GM12878 (cell line): ENCODE measurements around the gene ZMYND10. TPM values are rescaled to one million over a fixed set of nuclear protein-coding genes. Genes with fewer than 3 reads are reported as not detected.

ENCODE experiments used
- BHLHE40 ChIP-seq, 2 experiments: fragments of 450-650 bp in 1 of 2; IDR thresholded peaks; 2 replicates each; pipeline ENCODE4 v1.6.1; 2011 to 2017; ENCODE audit warnings: low read depth in 2 of 2, borderline replicate concordance in 1 of 2, improper control_type of control experiment in 1 of 2, low read length in 1 of 2, mild to moderate bottlenecking in 1 of 2
- CBX5 ChIP-seq: sonication (generic); IDR thresholded peaks from 2 replicates; pipeline ENCODE4 v1.6.1; 2016; ENCODE audit warnings: low read depth, moderate library complexity, mild to moderate bottlenecking, inconsistent platforms
- CEBPB ChIP-seq, 2 experiments: fragments of 150-350 bp in 1 of 2; IDR thresholded peaks; 2 replicates each; pipeline ENCODE4 v1.6.1; 2012 to 2014; ENCODE audit warnings: low read depth in 2 of 2, low read length in 2 of 2, borderline replicate concordance in 1 of 2, inconsistent platforms in 1 of 2
- CHD2 ChIP-seq: IDR thresholded peaks from 2 replicates; pipeline ENCODE4 v1.6.1; 2011; ENCODE audit warnings: low read depth, low read length, improper control_type of control experiment, borderline replicate concordance
- CREM ChIP-seq: IDR thresholded peaks from 2 replicates; pipeline ENCODE4 v1.6.1; 2014; ENCODE audit warnings: antibody characterized with exemption, low read depth
- CUX1 ChIP-seq: IDR thresholded peaks from 2 replicates; pipeline ENCODE4 v1.6.1; 2012; ENCODE audit warnings: improper control_type of control experiment, low read depth, low read length; ENCODE audit not compliant: insufficient replicate concordance
- DPF2 ChIP-seq: fragments of 450-650 bp; IDR thresholded peaks from 2 replicates; pipeline ENCODE4 v1.6.1; 2017; ENCODE audit warnings: mild to moderate bottlenecking
- ETV6 ChIP-seq, 2 experiments: fragments of 450-650 bp in 1 of 2; IDR thresholded peaks in 1 of 2; conservative IDR thresholded peaks in 1 of 2; 2 replicates each; pipeline ENCODE4 v1.6.1; 2014; ENCODE audit warnings: antibody characterized with exemption in 1 of 2, borderline replicate concordance in 1 of 2, low read depth in 1 of 2, mild to moderate bottlenecking in 1 of 2, moderate library complexity in 1 of 2
- JUND ChIP-seq: IDR thresholded peaks from 2 replicates; pipeline ENCODE4 v1.6.1; 2012; ENCODE audit warnings: low read depth, mild to moderate bottlenecking, low read length, improper control_type of control experiment, moderate library complexity
- MEF2B ChIP-seq: fragments of 450-650 bp; IDR thresholded peaks from 2 replicates; pipeline ENCODE4 v1.6.1; 2018; ENCODE audit warnings: mild to moderate bottlenecking, moderate library complexity; ENCODE audit not compliant: partially characterized antibody, poor library complexity, severe bottlenecking
- MYC ChIP-seq: IDR thresholded peaks from 2 replicates; pipeline ENCODE4 v1.6.1; 2011; ENCODE audit warnings: mild to moderate bottlenecking, low read length, moderate library complexity, inconsistent platforms; ENCODE audit not compliant: insufficient read depth, insufficient replicate concordance, insufficient read length, severe bottlenecking
- NFXL1 ChIP-seq: fragments of 450-650 bp; IDR thresholded peaks from 2 replicates; pipeline ENCODE4 v1.6.1; 2017; ENCODE audit warnings: antibody characterized with exemption, mild to moderate bottlenecking, borderline replicate concordance
- NR2C1 ChIP-seq: fragments of 450-650 bp; IDR thresholded peaks from 2 replicates; pipeline ENCODE4 v1.6.1; 2017; ENCODE audit warnings: antibody characterized with exemption, mild to moderate bottlenecking, moderate library complexity
- PAX8 ChIP-seq: fragments of 450-650 bp; IDR thresholded peaks from 2 replicates; pipeline ENCODE4 v1.6.1; 2017; ENCODE audit warnings: mild to moderate bottlenecking, moderate library complexity
- RELA ChIP-seq: fragments of 450-650 bp; IDR thresholded peaks from 2 replicates; pipeline ENCODE4 v1.8.0; 2014; ENCODE audit warnings: borderline replicate concordance; ENCODE audit not compliant: partially characterized antibody
- SMARCA5 ChIP-seq: fragments of 450-650 bp; IDR thresholded peaks from 2 replicates; pipeline ENCODE4 v1.6.1; 2017; ENCODE audit warnings: mild to moderate bottlenecking
- SREBF1 ChIP-seq: IDR thresholded peaks from 2 replicates; pipeline ENCODE4 v1.6.1; 2012; ENCODE audit warnings: mild to moderate bottlenecking, low read length
- SREBF2 ChIP-seq: IDR thresholded peaks from 2 replicates; pipeline ENCODE4 v1.6.1; 2012; ENCODE audit warnings: mild to moderate bottlenecking, low read length
- TAF1 ChIP-seq: IDR thresholded peaks from 2 replicates; pipeline ENCODE4 v1.6.1; 2011; ENCODE audit warnings: mild to moderate bottlenecking, low read depth, low read length, borderline replicate concordance
- TBL1XR1 ChIP-seq: IDR thresholded peaks from 2 replicates; pipeline ENCODE4 v1.6.1; 2012; ENCODE audit warnings: low read depth, low read length, improper control_type of control experiment
- ZBTB11 ChIP-seq: fragments of 450-650 bp; formaldehyde crosslinking; IDR thresholded peaks from 2 replicates; pipeline ENCODE4 v1.5.0; 2022; ENCODE audit warnings: mild to moderate bottlenecking, missing genetic modification characterization
- ZNF274 ChIP-seq: IDR thresholded peaks from one replicate; pipeline ENCODE4 v1.8.0; 2011; ENCODE audit not compliant: insufficient read length, insufficient read depth
- polyA plus RNA-seq, 11 experiments: library from polyadenylated mRNA; depleted of rRNA in 4 of 11; unstranded in 6 of 11; stranded (reverse) in 5 of 11; fragments of >200 nt; fragmentation: Nextera tagmentation in 4 of 11; fragmentation: Illumina TruSeq in 1 of 11; extraction: Ambion mirVana in 4 of 11; extraction: Trizol in 1 of 11; gene quantifications; 1 replicate in 1 of 11; 2 replicates in 10 of 11; pipeline versions ENCODE4 v1.2.1 to v1.2.3, GENCODE V29; 2011 to 2016; ENCODE audit warnings: inconsistent platforms in 2 of 11, missing spikeins in 2 of 11, low read depth in 1 of 11
- total RNA-seq, 4 experiments: library from RNA; depleted of rRNA in 3 of 4; stranded (reverse); fragments of >200 nt in 3 of 4; fragmentation: Illumina TruSeq in 1 of 4; extraction: Trizol in 1 of 4; gene quantifications; 2 replicates each; pipeline versions ENCODE4 v1.2.1 to v1.2.3, GENCODE V29; 2013 to 2021

ZMYND10 gene
- total and polyA plus RNA-seq, 10 of the 15 experiments (the other 5 are each of a cell fraction or from before 2014, with no cell fraction given), result 0.11 to 1.0 (median 0.37) TPM

GRCh38 chr3:50298836-50299637, 46.5 kb downstream of the ZMYND10 start, which contains the start of the genes HYAL3 and NAA80 (continued):
- TF ChIP-seq NFXL1 (no peak), ZNF274 (no peak), CBX5 (no peak), CUX1 (no peak), ZBTB11 (CRISPR knock-in tag) (no peak), BHLHE40 (IDR thresholded peaks at IDR 0.05; ENCODE audit: borderline replicate concordance in 1 of 2, low read depth in 2 of 2, low read length in 1 of 2) (peak; percentile 40 to 89; a peak in 3 of 4 replicates), MYC (peak; percentile 73), SREBF2 (no peak), CEBPB (IDR thresholded peaks at IDR 0.05; ENCODE audit: borderline replicate concordance in 1 of 2, low read depth in 2 of 2, low read length in 2 of 2) (no peak), CREM (peak; percentile 73; the same call in 1 of the 2 replicates), PAX8 (no peak), SMARCA5 (peak; percentile 94), TAF1 (0 out of 2 replicates have a peak, but pooled peaks have one; percentile 44), RELA (no peak), DPF2 (peak; percentile 87), NR2C1 (no peak), TBL1XR1 (no peak), CHD2 (no peak), ETV6 (conservative IDR thresholded peaks at IDR 0.05 in 1 of 2, IDR thresholded peaks at IDR 0.05 in 1 of 2; ENCODE audit: borderline replicate concordance in 1 of 2, low read depth in 1 of 2) (no peak), MEF2B (peak; percentile 17), SREBF1 (no peak), JUND (no peak)
